SK-N-SH (cell line): ENCODE results near the gene SMIM28. TPM values are rescaled to one million over a fixed set of nuclear protein-coding genes. Genes with fewer than 3 reads are reported as not detected.

Experiments used
- CTCF ChIA-PET: fragments of 300-600, 350-600 bp; formaldehyde crosslinking; extraction: SDS; loops from one replicate; lab custom pipeline; 2021; lab: Yijun Ruan, JAX
- POLR2A ChIA-PET: fragments of 350-600 bp; sonication (Branson Sonifier 250); formaldehyde crosslinking; extraction: SDS; loops from one replicate; lab custom pipeline; 2020; ENCODE audit warnings: antibody characterized with exemption, inconsistent platforms; lab: Yijun Ruan, JAX
- DNase-seq: peaks from one replicate; pipeline ENCODE4 v3.0.0; 2012
- H2AFZ ChIP-seq: fragments of 200-600 bp; sonication (generic); 2 replicates; pipeline ENCODE4 v1.8.1; 2016; ENCODE audit warnings: antibody characterized with exemption, mild to moderate bottlenecking, low read depth
- H3F3A ChIP-seq: fragments of 200-600 bp; sonication (generic); replicated peaks from 2 replicates; pipeline ENCODE3; 2016; ENCODE audit warnings: antibody characterized with exemption, mild to moderate bottlenecking; ENCODE audit not compliant: insufficient read depth
- H3K27ac ChIP-seq, 2 experiments: fragments of 200-500 bp in 1 of 2; fragments of 200-600 bp in 1 of 2; sonication (Bioruptor generic) in 1 of 2; sonication (generic), shearing (Covaris generic) in 1 of 2; 2 replicates each; pipeline versions ENCODE4 v1.5.1 to v1.6.1; 2014 to 2016; ENCODE audit warnings: low read depth in 2 of 2, inconsistent platforms in 1 of 2, low read length in 1 of 2, mild to moderate bottlenecking in 1 of 2, mixed read lengths in 1 of 2
- H3K27me3 ChIP-seq: fragments of 200-600 bp; sonication (generic), shearing (Covaris generic); 2 replicates; pipeline ENCODE4 v1.6.1; 2016; ENCODE audit warnings: mixed run types; ENCODE audit not compliant: insufficient read depth
- H3K36me3 ChIP-seq, 2 experiments: fragments of 200-500 bp in 1 of 2; fragments of 200-600 bp in 1 of 2; sonication (Bioruptor generic) in 1 of 2; sonication (generic) in 1 of 2; replicated peaks in 1 of 2; 2 replicates each; pipeline versions ENCODE3 to v1.5.1; 2014 to 2016; ENCODE audit warnings: low read length in 1 of 2, mild to moderate bottlenecking in 1 of 2; ENCODE audit not compliant: insufficient read depth in 2 of 2, control insufficient read depth in 1 of 2
- H3K4me1 ChIP-seq, 2 experiments: fragments of 200-500 bp in 1 of 2; fragments of 200-600 bp in 1 of 2; sonication (Bioruptor generic) in 1 of 2; sonication (generic), shearing (Covaris generic) in 1 of 2; 2 replicates each; pipeline versions ENCODE4 v1.5.1 to v1.6.1; 2014 to 2016; ENCODE audit warnings: low read depth in 1 of 2, low read length in 1 of 2, mixed run types in 1 of 2; ENCODE audit not compliant: insufficient read depth in 2 of 2, control insufficient read depth in 1 of 2
- H3K4me2 ChIP-seq: fragments of 200-600 bp; sonication (generic), shearing (Covaris generic); 2 replicates; pipeline ENCODE4 v1.6.1; 2017; ENCODE audit warnings: mixed run types
- H3K4me3 ChIP-seq, 2 experiments: fragments of 200-500 bp in 1 of 2; fragments of 200-600 bp in 1 of 2; sonication (Bioruptor generic) in 1 of 2; sonication (generic), shearing (Covaris generic) in 1 of 2; 2 replicates each; pipeline versions ENCODE4 v1.5.1 to v1.8.1; 2014 to 2016; ENCODE audit warnings: low read depth in 2 of 2, inconsistent platforms in 1 of 2, low read length in 1 of 2, mild to moderate bottlenecking in 1 of 2, mixed read lengths in 1 of 2, moderate library complexity in 1 of 2
- H3K79me2 ChIP-seq: fragments of 200-600 bp; sonication (generic); 2 replicates; pipeline ENCODE4 v1.8.1; 2017; ENCODE audit warnings: mild to moderate bottlenecking; ENCODE audit not compliant: insufficient read depth
- H3K9ac ChIP-seq: fragments of 200-600 bp; sonication (generic); 2 replicates; pipeline ENCODE4 v1.6.1; 2017; ENCODE audit warnings: mixed run types
- H3K9me2 ChIP-seq: fragments of 200-600 bp; sonication (generic); 2 replicates; pipeline ENCODE4 v1.6.1; 2017; ENCODE audit warnings: mixed run types
- H3K9me3 ChIP-seq: fragments of 200-600 bp; sonication (generic); 2 replicates; pipeline ENCODE4 v1.6.1; 2017; ENCODE audit warnings: mixed run types, mild to moderate bottlenecking, moderate library complexity
- H4K20me1 ChIP-seq: fragments of 200-600 bp; sonication (generic); 2 replicates; pipeline ENCODE4 v1.6.1; 2017; ENCODE audit warnings: mild to moderate bottlenecking, mixed run types; ENCODE audit not compliant: insufficient read depth
- ELF1 ChIP-seq: IDR thresholded peaks from 2 replicates; pipeline ENCODE4 v1.4.0; 2012
- EZH2phosphoT487 ChIP-seq: fragments of 200-600 bp; sonication (generic); IDR thresholded peaks from 2 replicates; pipeline ENCODE4 v1.6.1; 2017; ENCODE audit warnings: low read depth, mixed run types, mild to moderate bottlenecking, antibody characterized with exemption, moderate library complexity, borderline replicate concordance
- GATA2 ChIP-seq: sonication (generic); formaldehyde crosslinking; IDR thresholded peaks from 2 replicates; pipeline ENCODE4 v1.5.0; 2020; ENCODE audit warnings: mild to moderate bottlenecking, missing genetic modification reagents
- MXI1 ChIP-seq: IDR thresholded peaks from 2 replicates; pipeline ENCODE4 v1.6.1; 2012; ENCODE audit warnings: mild to moderate bottlenecking, low read depth, low read length, improper control_type of control experiment
- NFIC ChIP-seq: IDR thresholded peaks from 2 replicates; pipeline ENCODE4 v1.4.0; 2012; ENCODE audit warnings: borderline replicate concordance
- RCOR1 ChIP-seq: fragments of 150-350 bp; IDR thresholded peaks from 2 replicates; pipeline ENCODE4 v1.6.1; 2017; ENCODE audit warnings: antibody characterized with exemption, low read length
- RXRA ChIP-seq: IDR thresholded peaks from 2 replicates; pipeline ENCODE4 v1.4.0; 2012; ENCODE audit warnings: low read depth, mild to moderate bottlenecking, borderline replicate concordance
- SIN3A ChIP-seq: IDR thresholded peaks from 2 replicates; pipeline ENCODE4 v1.6.1; 2012; ENCODE audit warnings: low read depth, mild to moderate bottlenecking, low read length, moderate library complexity, borderline replicate concordance
- TAF1 ChIP-seq: IDR thresholded peaks from 2 replicates; pipeline ENCODE4 v1.6.1; 2012; ENCODE audit warnings: low read depth, mild to moderate bottlenecking, low read length, moderate library complexity, borderline replicate concordance
- WGBS: methylation state at CpG from one replicate; pipeline ENCODE4 v1.1.6; 2017; ENCODE audit warnings: low lambda C conversion rate; 5-methylcytosine and 5-hydroxymethylcytosine counted together
- polyA plus RNA-seq, 3 experiments: library from polyadenylated mRNA; depleted of rRNA; stranded (reverse); fragments of >200 nt; gene quantifications; 2 replicates each; pipeline ENCODE4 v1.2.3, GENCODE V29; 2012
- TF ChIP-seq, protein P1 (sequence below): IDR thresholded peaks from 2 replicates; pipeline ENCODE4 v1.4.0; 2012; ENCODE audit warnings: low read depth
- TF ChIP-seq, protein P2 (sequence below): fragments of 150-350 bp; IDR thresholded peaks from 2 replicates; pipeline ENCODE4 v1.6.1; 2016; ENCODE audit warnings: mild to moderate bottlenecking, low read depth, low read length
- TF ChIP-seq, protein P3 (sequence below): IDR thresholded peaks from 2 replicates; pipeline ENCODE4 v1.6.1; 2012; ENCODE audit warnings: mild to moderate bottlenecking, low read depth, low read length, moderate library complexity
- TF ChIP-seq, protein P4 (sequence below): IDR thresholded peaks from 2 replicates; pipeline ENCODE4 v1.4.0; 2012; ENCODE audit warnings: low read depth, borderline replicate concordance
- TF ChIP-seq, protein P5 (sequence below): fragments of 150-350 bp; IDR thresholded peaks from 2 replicates; pipeline ENCODE4 v1.6.1; 2017; ENCODE audit warnings: antibody characterized with exemption, low read length, low read depth, borderline replicate concordance
- TF ChIP-seq, protein P6 (sequence below): IDR thresholded peaks from 2 replicates; pipeline ENCODE4; 2012

Gene SMIM28
- polyA plus RNA-seq, 1 of the 3 experiments (the other 2 are of a cell fraction) = not detected

DNA sequence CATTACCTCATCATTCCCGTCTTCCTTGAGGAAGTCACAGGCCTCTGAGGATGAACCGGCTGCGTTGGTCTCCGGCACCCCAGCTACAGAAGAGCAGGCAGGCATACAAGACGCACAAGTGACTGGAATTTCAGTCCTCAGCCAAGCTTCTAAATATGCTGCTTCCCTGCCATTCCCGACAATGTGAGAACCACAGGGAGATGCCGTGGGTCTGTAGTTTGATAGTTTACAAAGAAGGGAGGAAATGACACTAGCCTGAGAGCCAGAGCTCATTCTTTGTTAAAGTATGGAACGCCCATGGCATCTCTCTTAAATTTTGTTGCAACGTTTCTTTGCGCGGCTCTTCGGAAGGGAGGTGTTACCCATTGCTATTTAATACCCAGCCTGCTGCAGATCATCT, 52.1 kb downstream of the SMIM28 start:
- 23% methylated on average over 12 of the region's 12 CpGs for WGBS

DNA sequence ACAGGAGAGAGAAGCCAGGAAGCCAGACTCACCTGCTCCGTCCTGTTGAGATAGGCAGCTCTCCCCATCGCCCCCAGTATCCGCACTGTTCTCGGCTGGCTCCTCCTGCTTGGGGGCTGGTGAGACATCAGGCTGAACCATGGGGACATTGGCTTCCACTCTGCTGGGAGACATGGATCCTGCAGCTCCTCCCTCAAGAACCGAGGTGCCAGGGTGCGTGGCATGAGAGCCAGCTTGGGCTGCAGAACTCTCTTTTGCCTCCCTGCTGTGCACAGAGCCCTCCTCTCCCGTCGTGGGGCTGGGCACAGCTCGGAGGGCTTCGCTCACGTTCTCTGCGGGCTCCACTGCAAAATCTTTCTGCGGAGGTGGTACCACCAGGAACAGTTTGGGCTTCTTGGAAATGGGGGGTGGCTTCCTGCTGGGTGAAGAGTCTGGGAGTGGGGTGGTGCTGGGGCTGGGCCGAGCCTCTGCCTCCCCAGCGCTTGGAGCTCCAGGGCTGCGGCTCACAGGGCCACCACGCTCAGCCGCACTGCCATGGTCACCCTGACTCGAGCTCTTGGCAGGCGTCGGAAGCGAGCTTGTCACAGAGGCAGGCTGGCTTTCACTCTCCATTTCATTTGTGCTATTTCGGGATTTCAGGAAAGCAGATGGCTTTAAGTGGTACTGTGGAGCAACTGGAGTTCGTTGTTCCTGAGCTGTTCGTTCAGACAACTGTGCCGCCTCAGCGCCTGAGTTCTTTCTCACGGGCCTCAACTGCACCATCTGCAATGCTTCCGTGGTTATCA, 52.8 kb downstream of the SMIM28 start:
- ChIA-PET CTCF (interaction anchor here (0.9 to 3.7 kb wide), 16 partner anchors 15 to 314 kb away, joined by 3 to 19 read pairs (median 4); partner anchors contain the start of gene HEBP2), POLR2A (no interaction called here)
- no peak overlapping the region for H3K9ac ChIP-seq
- H2AFZ ChIP-seq = no peak overlapping the region
- H3K4me3 ChIP-seq = no peak overlapping the region
- H3K27me3 ChIP-seq = peaks cover 52% of the 10 kb centered on the region
- no peaks in the 10 kb centered on the region for H3K9me3 ChIP-seq
- no peaks in the 10 kb centered on the region for H3F3A ChIP-seq
- no peaks in the 10 kb centered on the region; a peak in 1 of 4 replicates for H3K4me1 ChIP-seq
- TF ChIP-seq RCOR1 = no peak
- TF ChIP-seq, protein P1, sequence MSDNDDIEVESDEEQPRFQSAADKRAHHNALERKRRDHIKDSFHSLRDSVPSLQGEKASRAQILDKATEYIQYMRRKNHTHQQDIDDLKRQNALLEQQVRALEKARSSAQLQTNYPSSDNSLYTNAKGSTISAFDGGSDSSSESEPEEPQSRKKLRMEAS = no peak
- no peak for TF ChIP-seq EZH2phosphoT487
- no peak for TF ChIP-seq RXRA
- TF ChIP-seq, protein P2, sequence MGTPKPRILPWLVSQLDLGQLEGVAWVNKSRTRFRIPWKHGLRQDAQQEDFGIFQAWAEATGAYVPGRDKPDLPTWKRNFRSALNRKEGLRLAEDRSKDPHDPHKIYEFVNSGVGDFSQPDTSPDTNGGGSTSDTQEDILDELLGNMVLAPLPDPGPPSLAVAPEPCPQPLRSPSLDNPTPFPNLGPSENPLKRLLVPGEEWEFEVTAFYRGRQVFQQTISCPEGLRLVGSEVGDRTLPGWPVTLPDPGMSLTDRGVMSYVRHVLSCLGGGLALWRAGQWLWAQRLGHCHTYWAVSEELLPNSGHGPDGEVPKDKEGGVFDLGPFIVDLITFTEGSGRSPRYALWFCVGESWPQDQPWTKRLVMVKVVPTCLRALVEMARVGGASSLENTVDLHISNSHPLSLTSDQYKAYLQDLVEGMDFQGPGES = no peak
- TF ChIP-seq, protein P3, sequence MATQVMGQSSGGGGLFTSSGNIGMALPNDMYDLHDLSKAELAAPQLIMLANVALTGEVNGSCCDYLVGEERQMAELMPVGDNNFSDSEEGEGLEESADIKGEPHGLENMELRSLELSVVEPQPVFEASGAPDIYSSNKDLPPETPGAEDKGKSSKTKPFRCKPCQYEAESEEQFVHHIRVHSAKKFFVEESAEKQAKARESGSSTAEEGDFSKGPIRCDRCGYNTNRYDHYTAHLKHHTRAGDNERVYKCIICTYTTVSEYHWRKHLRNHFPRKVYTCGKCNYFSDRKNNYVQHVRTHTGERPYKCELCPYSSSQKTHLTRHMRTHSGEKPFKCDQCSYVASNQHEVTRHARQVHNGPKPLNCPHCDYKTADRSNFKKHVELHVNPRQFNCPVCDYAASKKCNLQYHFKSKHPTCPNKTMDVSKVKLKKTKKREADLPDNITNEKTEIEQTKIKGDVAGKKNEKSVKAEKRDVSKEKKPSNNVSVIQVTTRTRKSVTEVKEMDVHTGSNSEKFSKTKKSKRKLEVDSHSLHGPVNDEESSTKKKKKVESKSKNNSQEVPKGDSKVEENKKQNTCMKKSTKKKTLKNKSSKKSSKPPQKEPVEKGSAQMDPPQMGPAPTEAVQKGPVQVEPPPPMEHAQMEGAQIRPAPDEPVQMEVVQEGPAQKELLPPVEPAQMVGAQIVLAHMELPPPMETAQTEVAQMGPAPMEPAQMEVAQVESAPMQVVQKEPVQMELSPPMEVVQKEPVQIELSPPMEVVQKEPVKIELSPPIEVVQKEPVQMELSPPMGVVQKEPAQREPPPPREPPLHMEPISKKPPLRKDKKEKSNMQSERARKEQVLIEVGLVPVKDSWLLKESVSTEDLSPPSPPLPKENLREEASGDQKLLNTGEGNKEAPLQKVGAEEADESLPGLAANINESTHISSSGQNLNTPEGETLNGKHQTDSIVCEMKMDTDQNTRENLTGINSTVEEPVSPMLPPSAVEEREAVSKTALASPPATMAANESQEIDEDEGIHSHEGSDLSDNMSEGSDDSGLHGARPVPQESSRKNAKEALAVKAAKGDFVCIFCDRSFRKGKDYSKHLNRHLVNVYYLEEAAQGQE = no peak
- no peak for TF ChIP-seq NFIC
- TF ChIP-seq, protein P4, sequence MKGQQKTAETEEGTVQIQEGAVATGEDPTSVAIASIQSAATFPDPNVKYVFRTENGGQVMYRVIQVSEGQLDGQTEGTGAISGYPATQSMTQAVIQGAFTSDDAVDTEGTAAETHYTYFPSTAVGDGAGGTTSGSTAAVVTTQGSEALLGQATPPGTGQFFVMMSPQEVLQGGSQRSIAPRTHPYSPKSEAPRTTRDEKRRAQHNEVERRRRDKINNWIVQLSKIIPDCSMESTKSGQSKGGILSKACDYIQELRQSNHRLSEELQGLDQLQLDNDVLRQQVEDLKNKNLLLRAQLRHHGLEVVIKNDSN = no peak
- no peaks in the 10 kb centered on the region for H3K79me2 ChIP-seq
- H3K36me3 ChIP-seq = no peaks in the 10 kb centered on the region
- H3K27ac ChIP-seq = no peak overlapping the region
- no peaks in the 10 kb centered on the region for H3K9me2 ChIP-seq
- DNase-seq = no peak
- no peaks in the 10 kb centered on the region for H4K20me1 ChIP-seq
- H3K4me2 ChIP-seq = no peak overlapping the region
- 15% methylated on average over 8 of the region's 29 CpGs for WGBS

More for the DNA sequence above, 52.1 kb downstream of the SMIM28 start:
- no peak overlapping the region for H3K4me3 ChIP-seq
- H3K79me2 ChIP-seq = no peaks in the 10 kb centered on the region
- no peak overlapping the region for H3K4me2 ChIP-seq
- no peaks in the 10 kb centered on the region for H3F3A ChIP-seq
- no peak overlapping the region for H3K9ac ChIP-seq
- no peak overlapping the region for H2AFZ ChIP-seq
- no peaks in the 10 kb centered on the region for H3K9me3 ChIP-seq
- no peak for DNase-seq
- H3K9me2 ChIP-seq = no peaks in the 10 kb centered on the region
- no peaks in the 10 kb centered on the region; a peak in 1 of 4 replicates for H3K4me1 ChIP-seq
- TF ChIP-seq, protein P5, sequence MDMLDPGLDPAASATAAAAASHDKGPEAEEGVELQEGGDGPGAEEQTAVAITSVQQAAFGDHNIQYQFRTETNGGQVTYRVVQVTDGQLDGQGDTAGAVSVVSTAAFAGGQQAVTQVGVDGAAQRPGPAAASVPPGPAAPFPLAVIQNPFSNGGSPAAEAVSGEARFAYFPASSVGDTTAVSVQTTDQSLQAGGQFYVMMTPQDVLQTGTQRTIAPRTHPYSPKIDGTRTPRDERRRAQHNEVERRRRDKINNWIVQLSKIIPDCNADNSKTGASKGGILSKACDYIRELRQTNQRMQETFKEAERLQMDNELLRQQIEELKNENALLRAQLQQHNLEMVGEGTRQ = no peak
- no peak for TF ChIP-seq GATA2 (CRISPR knock-in tag)
- TF ChIP-seq MXI1 = no peak
- TF ChIP-seq TAF1 = no peak
- TF ChIP-seq ELF1 = no peak
- TF ChIP-seq, protein P6, sequence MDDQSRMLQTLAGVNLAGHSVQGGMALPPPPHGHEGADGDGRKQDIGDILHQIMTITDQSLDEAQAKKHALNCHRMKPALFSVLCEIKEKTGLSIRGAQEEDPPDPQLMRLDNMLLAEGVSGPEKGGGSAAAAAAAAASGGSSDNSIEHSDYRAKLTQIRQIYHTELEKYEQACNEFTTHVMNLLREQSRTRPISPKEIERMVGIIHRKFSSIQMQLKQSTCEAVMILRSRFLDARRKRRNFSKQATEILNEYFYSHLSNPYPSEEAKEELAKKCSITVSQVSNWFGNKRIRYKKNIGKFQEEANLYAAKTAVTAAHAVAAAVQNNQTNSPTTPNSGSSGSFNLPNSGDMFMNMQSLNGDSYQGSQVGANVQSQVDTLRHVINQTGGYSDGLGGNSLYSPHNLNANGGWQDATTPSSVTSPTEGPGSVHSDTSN = no peak
- TF ChIP-seq SIN3A = no peak
- H4K20me1 ChIP-seq = no peaks in the 10 kb centered on the region
- peaks cover 60% of the 10 kb centered on the region for H3K27me3 ChIP-seq
- H3K27ac ChIP-seq = no peak overlapping the region
- no peaks in the 10 kb centered on the region for H3K36me3 ChIP-seq
- ChIA-PET CTCF (interaction anchor here (0.6 to 3.7 kb wide), 20 partner anchors 10 to 314 kb away, joined by 3 to 19 read pairs (median 4); partner anchors contain the start of gene HEBP2), POLR2A (no interaction called here)
